ENCODE data around the gene NAPEPLD.

DNA sequence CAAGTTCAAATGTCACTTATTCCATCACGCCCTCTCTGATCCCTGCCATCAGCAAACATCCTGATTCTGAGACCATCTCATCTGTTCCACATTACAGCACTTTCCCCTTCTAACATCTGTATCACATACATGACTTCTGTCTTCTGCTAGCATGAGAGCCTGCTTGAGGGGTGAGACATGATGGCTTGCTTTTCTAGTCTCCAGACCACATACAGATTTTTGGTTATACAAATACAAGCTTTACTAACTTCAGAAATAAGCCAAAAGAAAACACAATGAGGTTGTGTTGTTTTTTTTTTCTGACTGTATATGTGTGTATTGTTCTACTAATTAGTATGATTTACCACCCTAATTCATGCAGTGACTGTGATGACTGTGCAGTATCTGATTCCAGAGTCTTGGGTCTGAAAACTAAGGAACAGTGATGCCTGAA, 34.3 kb downstream of the NAPEPLD start:
- TF ChIP-seq, protein P1, sequence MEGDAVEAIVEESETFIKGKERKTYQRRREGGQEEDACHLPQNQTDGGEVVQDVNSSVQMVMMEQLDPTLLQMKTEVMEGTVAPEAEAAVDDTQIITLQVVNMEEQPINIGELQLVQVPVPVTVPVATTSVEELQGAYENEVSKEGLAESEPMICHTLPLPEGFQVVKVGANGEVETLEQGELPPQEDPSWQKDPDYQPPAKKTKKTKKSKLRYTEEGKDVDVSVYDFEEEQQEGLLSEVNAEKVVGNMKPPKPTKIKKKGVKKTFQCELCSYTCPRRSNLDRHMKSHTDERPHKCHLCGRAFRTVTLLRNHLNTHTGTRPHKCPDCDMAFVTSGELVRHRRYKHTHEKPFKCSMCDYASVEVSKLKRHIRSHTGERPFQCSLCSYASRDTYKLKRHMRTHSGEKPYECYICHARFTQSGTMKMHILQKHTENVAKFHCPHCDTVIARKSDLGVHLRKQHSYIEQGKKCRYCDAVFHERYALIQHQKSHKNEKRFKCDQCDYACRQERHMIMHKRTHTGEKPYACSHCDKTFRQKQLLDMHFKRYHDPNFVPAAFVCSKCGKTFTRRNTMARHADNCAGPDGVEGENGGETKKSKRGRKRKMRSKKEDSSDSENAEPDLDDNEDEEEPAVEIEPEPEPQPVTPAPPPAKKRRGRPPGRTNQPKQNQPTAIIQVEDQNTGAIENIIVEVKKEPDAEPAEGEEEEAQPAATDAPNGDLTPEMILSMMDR (IDR thresholded peaks at IDR 0.05), result no peak
- no peak for TF ChIP-seq POLR2A (IDR thresholded peaks at IDR 0.05)
